Fibroblast of pulmonary artery (primary cell): Measurements from ENCODE around the gene NACA2.

Experiments used
- DNase-seq: peaks from one replicate; pipeline ENCODE4 v3.0.0-alpha.2; 2010; ENCODE audit warnings: low read depth
- H3K4me3 ChIP-seq: replicated peaks from 2 replicates; pipeline ENCODE4 v1.5.1; 2011; ENCODE audit warnings: low read depth, mild to moderate bottlenecking, control low read depth, low read length, moderate library complexity
- TF ChIP-seq, protein P1 (sequence below): IDR thresholded peaks from 2 replicates; pipeline ENCODE4 v1.5.1; 2011; ENCODE audit warnings: mild to moderate bottlenecking, control low read depth, low read length, inconsistent platforms; ENCODE audit errors: missing control alignments

Gene NACA2

DNA sequence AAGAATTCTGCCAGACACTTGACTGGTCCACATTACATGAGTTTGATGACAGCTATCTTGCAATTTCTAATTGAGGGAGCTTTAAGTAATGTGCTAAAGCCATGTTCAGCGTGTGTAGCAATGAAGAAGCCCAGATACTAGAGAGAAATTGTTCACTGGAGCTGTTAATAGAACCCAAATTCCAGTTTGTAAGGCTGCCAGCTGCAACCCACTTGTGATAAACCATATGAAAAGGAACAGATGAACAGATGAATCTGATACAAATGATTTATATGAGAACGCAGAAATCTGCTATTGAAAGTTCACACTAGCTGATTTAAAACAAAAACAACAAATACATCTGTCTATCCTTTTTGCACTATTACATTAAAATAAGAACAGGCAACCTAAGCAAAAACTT is 6.2 kb downstream of the NACA2 start:
- no peak for DNase-seq
- TF ChIP-seq, protein P1, sequence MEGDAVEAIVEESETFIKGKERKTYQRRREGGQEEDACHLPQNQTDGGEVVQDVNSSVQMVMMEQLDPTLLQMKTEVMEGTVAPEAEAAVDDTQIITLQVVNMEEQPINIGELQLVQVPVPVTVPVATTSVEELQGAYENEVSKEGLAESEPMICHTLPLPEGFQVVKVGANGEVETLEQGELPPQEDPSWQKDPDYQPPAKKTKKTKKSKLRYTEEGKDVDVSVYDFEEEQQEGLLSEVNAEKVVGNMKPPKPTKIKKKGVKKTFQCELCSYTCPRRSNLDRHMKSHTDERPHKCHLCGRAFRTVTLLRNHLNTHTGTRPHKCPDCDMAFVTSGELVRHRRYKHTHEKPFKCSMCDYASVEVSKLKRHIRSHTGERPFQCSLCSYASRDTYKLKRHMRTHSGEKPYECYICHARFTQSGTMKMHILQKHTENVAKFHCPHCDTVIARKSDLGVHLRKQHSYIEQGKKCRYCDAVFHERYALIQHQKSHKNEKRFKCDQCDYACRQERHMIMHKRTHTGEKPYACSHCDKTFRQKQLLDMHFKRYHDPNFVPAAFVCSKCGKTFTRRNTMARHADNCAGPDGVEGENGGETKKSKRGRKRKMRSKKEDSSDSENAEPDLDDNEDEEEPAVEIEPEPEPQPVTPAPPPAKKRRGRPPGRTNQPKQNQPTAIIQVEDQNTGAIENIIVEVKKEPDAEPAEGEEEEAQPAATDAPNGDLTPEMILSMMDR: no peak
- H3K4me3 ChIP-seq: no peak overlapping the region

GRCh38 chr17:61584266-61584665 is 6.8 kb downstream of the NACA2 start:
- DNase-seq: no peak
- TF ChIP-seq, protein P1: no peak

GRCh38 chr17:61583660-61584264 is 7.3 kb downstream of the NACA2 start:
- TF ChIP-seq, protein P1: no peak
- DNase-seq: no peak
- H3K4me3 ChIP-seq: no peak overlapping the region

More at GRCh38 chr17:61584266-61584665, 6.8 kb downstream of the NACA2 start:
- H3K4me3 ChIP-seq: no peak overlapping the region

DNA sequence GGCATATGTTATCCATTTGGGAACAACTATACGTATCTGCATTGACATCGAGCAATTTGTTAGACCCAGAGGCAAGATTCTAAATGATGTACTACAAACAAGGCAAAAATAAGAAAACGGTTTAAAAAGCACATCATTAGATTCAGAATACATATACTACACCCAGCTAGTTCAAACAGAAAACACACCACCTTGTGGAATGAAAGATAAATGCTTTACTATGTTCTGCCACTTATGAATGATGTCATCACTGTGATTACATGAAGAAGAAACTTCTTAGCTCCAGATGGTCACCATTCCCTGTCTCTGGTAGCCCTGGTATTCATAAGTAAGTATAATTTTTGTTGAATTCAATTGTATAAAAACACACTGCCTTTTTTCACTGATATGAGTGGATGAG is 7.8 kb downstream of the NACA2 start:
- H3K4me3 ChIP-seq: no peak overlapping the region
- TF ChIP-seq, protein P1: peak; percentile 38
- peak; percentile 62 for DNase-seq

DNA sequence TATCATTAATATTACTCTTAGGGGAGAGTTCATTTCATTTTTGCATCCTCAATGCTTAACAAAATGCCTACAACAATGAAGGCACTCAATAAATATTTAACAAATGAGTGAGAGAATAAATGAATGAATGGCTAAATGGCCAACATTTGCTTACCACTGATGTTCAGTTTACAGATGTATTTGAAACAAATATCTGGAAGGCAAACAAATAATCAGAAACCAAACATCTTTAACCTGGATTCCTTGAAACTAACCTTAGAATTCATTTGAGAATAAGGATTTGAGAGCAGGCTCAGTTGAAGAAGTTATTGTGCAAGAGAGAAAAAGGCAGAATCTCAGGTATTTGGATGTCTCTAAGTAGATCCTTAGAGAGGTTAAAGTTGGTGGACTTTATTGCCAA is 8.4 kb downstream of the NACA2 start:
- H3K4me3 ChIP-seq: no peak overlapping the region
- TF ChIP-seq, protein P1: no peak
- no peak for DNase-seq

DNA sequence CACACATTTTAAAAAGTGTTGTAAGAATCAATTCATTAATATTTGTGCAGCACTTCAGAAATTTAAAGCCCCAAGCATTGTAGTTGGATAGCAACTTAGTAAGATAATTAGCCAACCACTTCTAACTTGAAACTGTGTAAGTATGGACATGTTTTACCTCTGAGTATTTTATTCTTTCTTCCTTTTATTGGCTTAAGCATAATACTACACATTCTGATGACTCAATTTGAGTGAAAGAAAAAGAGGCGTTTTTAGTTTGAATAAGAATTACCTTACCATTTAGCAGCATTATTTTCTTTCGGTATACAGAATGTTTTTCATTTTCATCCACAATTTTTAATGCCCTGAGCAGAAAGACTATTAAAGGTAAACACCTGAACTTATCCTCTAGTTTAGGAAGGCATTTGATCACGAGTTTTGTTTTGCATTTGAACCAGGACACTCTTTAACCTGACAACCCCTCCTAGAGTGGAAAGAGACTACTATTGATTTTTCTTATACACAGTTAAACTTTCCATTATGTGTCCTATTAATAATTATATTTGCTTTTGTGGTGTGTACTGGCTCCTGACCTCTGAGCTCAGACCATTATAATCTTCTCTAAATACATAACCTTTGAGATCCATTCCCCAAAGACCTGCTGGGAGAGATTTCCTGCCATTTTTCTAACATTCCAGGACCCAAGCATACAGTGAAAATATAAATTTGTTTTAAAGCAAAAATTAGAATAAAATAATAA is 9.2 kb downstream of the NACA2 start:
- no peak overlapping the region for H3K4me3 ChIP-seq
- no peak for DNase-seq
- TF ChIP-seq, protein P1: no peak
